Panc1 (cell line): ENCODE measurements around the gene RAPGEFL1. TPM values are rescaled to one million over a fixed set of nuclear protein-coding genes. Genes with fewer than 3 reads are reported as not detected.

Experiments used
- ATAC-seq: fragments of 200-7000 bp; cut with Tn5 transposase; 2 replicates; pipeline ENCODE4 v1.9.1; 2020; ENCODE audit warnings: mild to moderate bottlenecking, moderate library complexity
- BruUV-seq: library from RNA; stranded (reverse); fragments of 400-500 nt; replicated peaks from 2 replicates; lab custom pipeline; 2021; lab: Mats Ljungman, UMichigan
- CTCF ChIA-PET: fragments of 300-600 bp; sonication (Branson Sonifier 250); formaldehyde crosslinking; loops from one replicate; lab custom pipeline; 2022; ENCODE audit warnings: antibody characterized with exemption; lab: Charles Lee
- POLR2A ChIA-PET: fragments of 300-600 bp; sonication (Branson Sonifier 250); formaldehyde crosslinking; loops from one replicate; lab custom pipeline; 2022; ENCODE audit warnings: antibody characterized with exemption; lab: Charles Lee
- DNase-seq: peaks from one replicate; pipeline ENCODE4 v3.0.0-alpha.2; 2010; ENCODE audit warnings: low read depth, low spot score
- H3K27ac ChIP-seq: 2 replicates; pipeline ENCODE4 v1.5.1; 2011; ENCODE audit warnings: mild to moderate bottlenecking, low read length, inconsistent platforms
- H3K27me3 ChIP-seq: fragments of 200-500 bp; sonication (Bioruptor generic); 2 replicates; pipeline ENCODE4 v1.6.0; 2014; ENCODE audit warnings: low read length, inconsistent platforms; ENCODE audit not compliant: control insufficient read depth, insufficient read depth
- H3K36me3 ChIP-seq: fragments of 200-500 bp; sonication (Bioruptor generic); 2 replicates; pipeline ENCODE4 v1.5.1; 2014; ENCODE audit warnings: inconsistent platforms, mild to moderate bottlenecking, low read length, moderate library complexity; ENCODE audit not compliant: control insufficient read depth, insufficient read depth
- H3K4me1 ChIP-seq: 2 replicates; pipeline ENCODE4 v1.5.1; 2011; ENCODE audit warnings: inconsistent platforms, mild to moderate bottlenecking, low read length, moderate library complexity; ENCODE audit not compliant: control insufficient read depth, insufficient read depth
- H3K4me3 ChIP-seq, 2 experiments: 2 replicates each; pipeline ENCODE4 v1.5.1; 2011 to 2012; ENCODE audit warnings: low read depth in 2 of 2, low read length in 2 of 2, mild to moderate bottlenecking in 2 of 2, inconsistent platforms in 1 of 2, moderate library complexity in 1 of 2
- H3K9me3 ChIP-seq: fragments of 200-500 bp; sonication (Bioruptor generic); 2 replicates; pipeline ENCODE4 v1.5.1; 2014; ENCODE audit warnings: low read depth, mild to moderate bottlenecking, inconsistent platforms, low read length, moderate library complexity; ENCODE audit not compliant: control insufficient read depth, insufficient read depth
- POLR2AphosphoS5 ChIP-seq: IDR thresholded peaks from 2 replicates; pipeline ENCODE4 v1.6.1; 2012; ENCODE audit warnings: mild to moderate bottlenecking, low read depth, low read length, moderate library complexity
- SIN3A ChIP-seq: IDR thresholded peaks from 2 replicates; pipeline ENCODE4 v1.6.1; 2012; ENCODE audit warnings: low read depth, mild to moderate bottlenecking, low read length, moderate library complexity, borderline replicate concordance; ENCODE audit not compliant: insufficient read depth
- TCF7L2 ChIP-seq: IDR thresholded peaks from 2 replicates; pipeline ENCODE4 v1.6.1; 2011; ENCODE audit warnings: mild to moderate bottlenecking, low read depth, low read length, inconsistent platforms
- in situ Hi-C: cut with HindIII; loops from 2 replicates; pipeline ENCODE4 v1.10.0; 2016; ENCODE audit warnings: low sequenced_read_pairs, low pct_unique_long_range_greater_than_20kb
- intact Hi-C: fragments of 100-400 bp; cut with micrococcal nuclease; formaldehyde crosslinking; loops from one replicate; pipeline ENCODE4 v1.10.0; 2022; ENCODE audit not compliant: unreplicated experiment
- total RNA-seq: library from RNA; stranded (reverse); gene quantifications from one replicate; pipeline ENCODE4 v1.2.1, GENCODE V29; 2021; ENCODE audit not compliant: unreplicated experiment
- TF ChIP-seq, protein P1 (sequence below), 2 experiments: IDR thresholded peaks; 2 replicates each; pipeline ENCODE4 v1.6.1; 2011 to 2012; ENCODE audit warnings: low read depth in 2 of 2, control low read depth in 1 of 2, low read length in 1 of 2, mild to moderate bottlenecking in 1 of 2, moderate library complexity in 1 of 2; ENCODE audit not compliant: insufficient read depth in 1 of 2
- TF ChIP-seq, protein P2 (sequence below): fragments of 450-650 bp; IDR thresholded peaks from 2 replicates; pipeline ENCODE4 v1.5.1; 2017; ENCODE audit warnings: mild to moderate bottlenecking

RAPGEFL1 gene
- total RNA-seq, 1 experiment from 2014 or later: 6.5 TPM

DNA sequence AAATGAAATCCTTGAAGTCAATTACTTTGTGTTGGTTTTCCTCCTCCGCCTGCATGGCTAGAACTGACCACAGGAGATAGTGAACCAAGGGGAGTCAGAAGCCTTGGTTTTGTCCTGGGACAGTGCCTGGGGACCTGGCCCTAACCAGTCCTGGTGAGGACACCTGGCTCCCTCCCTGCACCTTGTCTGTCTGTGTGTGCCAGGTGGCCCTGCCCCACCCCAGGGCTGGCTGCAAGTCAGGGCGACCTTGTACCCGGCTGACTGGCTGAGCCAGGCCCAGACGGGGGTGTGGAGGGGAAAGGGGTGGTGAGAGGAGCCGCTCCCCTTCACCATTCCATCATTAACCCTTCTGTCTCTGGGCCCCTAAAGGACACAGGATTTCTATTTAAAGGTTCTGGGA, 3.4 kb downstream of the RAPGEFL1 start:
- CTCF ChIA-PET: interaction anchor here (1.3 kb wide), 1 partner anchor 10 kb away, joined by 11 read pairs; no protein-coding TSS in a partner anchor
- intact Hi-C loops: no loop called here
- no peaks in the 10 kb centered on the region for H3K27me3 ChIP-seq
- TF ChIP-seq TCF7L2 (no peak), SIN3A (no peak), POLR2AphosphoS5 (no peak)
- TF ChIP-seq, protein P1, sequence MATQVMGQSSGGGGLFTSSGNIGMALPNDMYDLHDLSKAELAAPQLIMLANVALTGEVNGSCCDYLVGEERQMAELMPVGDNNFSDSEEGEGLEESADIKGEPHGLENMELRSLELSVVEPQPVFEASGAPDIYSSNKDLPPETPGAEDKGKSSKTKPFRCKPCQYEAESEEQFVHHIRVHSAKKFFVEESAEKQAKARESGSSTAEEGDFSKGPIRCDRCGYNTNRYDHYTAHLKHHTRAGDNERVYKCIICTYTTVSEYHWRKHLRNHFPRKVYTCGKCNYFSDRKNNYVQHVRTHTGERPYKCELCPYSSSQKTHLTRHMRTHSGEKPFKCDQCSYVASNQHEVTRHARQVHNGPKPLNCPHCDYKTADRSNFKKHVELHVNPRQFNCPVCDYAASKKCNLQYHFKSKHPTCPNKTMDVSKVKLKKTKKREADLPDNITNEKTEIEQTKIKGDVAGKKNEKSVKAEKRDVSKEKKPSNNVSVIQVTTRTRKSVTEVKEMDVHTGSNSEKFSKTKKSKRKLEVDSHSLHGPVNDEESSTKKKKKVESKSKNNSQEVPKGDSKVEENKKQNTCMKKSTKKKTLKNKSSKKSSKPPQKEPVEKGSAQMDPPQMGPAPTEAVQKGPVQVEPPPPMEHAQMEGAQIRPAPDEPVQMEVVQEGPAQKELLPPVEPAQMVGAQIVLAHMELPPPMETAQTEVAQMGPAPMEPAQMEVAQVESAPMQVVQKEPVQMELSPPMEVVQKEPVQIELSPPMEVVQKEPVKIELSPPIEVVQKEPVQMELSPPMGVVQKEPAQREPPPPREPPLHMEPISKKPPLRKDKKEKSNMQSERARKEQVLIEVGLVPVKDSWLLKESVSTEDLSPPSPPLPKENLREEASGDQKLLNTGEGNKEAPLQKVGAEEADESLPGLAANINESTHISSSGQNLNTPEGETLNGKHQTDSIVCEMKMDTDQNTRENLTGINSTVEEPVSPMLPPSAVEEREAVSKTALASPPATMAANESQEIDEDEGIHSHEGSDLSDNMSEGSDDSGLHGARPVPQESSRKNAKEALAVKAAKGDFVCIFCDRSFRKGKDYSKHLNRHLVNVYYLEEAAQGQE (IDR thresholded peaks at IDR 0.05; ENCODE audit: insufficient read depth in 1 of 2, low read depth in 2 of 2, low read length in 1 of 2): no peak
- TF ChIP-seq, protein P2, sequence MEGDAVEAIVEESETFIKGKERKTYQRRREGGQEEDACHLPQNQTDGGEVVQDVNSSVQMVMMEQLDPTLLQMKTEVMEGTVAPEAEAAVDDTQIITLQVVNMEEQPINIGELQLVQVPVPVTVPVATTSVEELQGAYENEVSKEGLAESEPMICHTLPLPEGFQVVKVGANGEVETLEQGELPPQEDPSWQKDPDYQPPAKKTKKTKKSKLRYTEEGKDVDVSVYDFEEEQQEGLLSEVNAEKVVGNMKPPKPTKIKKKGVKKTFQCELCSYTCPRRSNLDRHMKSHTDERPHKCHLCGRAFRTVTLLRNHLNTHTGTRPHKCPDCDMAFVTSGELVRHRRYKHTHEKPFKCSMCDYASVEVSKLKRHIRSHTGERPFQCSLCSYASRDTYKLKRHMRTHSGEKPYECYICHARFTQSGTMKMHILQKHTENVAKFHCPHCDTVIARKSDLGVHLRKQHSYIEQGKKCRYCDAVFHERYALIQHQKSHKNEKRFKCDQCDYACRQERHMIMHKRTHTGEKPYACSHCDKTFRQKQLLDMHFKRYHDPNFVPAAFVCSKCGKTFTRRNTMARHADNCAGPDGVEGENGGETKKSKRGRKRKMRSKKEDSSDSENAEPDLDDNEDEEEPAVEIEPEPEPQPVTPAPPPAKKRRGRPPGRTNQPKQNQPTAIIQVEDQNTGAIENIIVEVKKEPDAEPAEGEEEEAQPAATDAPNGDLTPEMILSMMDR: no peak
- no peak overlapping the region; the same call in 1 of the 2 replicates for H3K27ac ChIP-seq
- no peak overlapping the region for H3K4me3 ChIP-seq
- DNase-seq (no peak), ATAC-seq (no peak)
- no peaks in the 10 kb centered on the region for H3K36me3 ChIP-seq
- H3K4me1 ChIP-seq: peaks cover 12% of the 10 kb centered on the region
- H3K9me3 ChIP-seq: no peaks in the 10 kb centered on the region
- in situ Hi-C loops: no loop called here
- BruUV-seq: no TSS peak
- POLR2A ChIA-PET: no interaction called here

DNA sequence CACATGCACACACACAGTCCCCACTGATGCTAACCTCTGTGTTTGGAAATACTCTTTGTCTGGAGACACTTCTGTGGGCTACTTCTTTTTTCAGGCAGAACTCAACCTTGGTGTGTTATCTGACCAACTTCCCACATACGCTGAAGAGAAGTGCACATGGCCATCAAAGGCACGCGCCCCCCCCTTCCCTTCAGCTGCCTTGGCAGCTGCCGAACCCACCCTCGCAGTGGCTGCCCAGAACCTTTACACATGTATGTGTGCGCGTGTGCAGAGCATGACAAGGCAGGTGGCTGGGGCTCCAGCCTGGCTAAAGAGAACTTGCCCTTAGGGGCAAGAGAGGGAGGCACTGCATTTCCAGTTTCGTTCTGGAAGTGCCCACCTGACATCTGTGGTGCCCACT, 3.9 kb downstream of the RAPGEFL1 start:
- POLR2A ChIA-PET: no interaction called here

More for the DNA sequence above, 3.9 kb downstream of the RAPGEFL1 start:
- TSS peak; percentile 55 for BruUV-seq
- TF ChIP-seq, protein P2: no peak
- TF ChIP-seq, protein P1 (IDR thresholded peaks at IDR 0.05; ENCODE audit: insufficient read depth in 1 of 2, low read depth in 2 of 2, low read length in 1 of 2): no peak
- TF ChIP-seq TCF7L2: no peak
- TF ChIP-seq SIN3A: no peak
- TF ChIP-seq POLR2AphosphoS5: no peak
- CTCF ChIA-PET: no interaction called here
- no peak overlapping the region for H3K4me3 ChIP-seq
- no peaks in the 10 kb centered on the region for H3K9me3 ChIP-seq
- H3K27ac ChIP-seq: no peak overlapping the region
- DNase-seq (no peak), ATAC-seq (no peak)
- H3K4me1 ChIP-seq: peaks cover 12% of the 10 kb centered on the region
- no peaks in the 10 kb centered on the region for H3K36me3 ChIP-seq
- in situ Hi-C loops: no loop called here
- intact Hi-C loops: no loop called here
- no peaks in the 10 kb centered on the region for H3K27me3 ChIP-seq
